ENCODE results near the gene CIB4. TPM values are rescaled to one million over a fixed set of nuclear protein-coding genes. Genes with fewer than 3 reads are reported as not detected.

CIB4 gene
- total RNA-seq, 1 experiment from 2014 or later: not detected

DNA sequence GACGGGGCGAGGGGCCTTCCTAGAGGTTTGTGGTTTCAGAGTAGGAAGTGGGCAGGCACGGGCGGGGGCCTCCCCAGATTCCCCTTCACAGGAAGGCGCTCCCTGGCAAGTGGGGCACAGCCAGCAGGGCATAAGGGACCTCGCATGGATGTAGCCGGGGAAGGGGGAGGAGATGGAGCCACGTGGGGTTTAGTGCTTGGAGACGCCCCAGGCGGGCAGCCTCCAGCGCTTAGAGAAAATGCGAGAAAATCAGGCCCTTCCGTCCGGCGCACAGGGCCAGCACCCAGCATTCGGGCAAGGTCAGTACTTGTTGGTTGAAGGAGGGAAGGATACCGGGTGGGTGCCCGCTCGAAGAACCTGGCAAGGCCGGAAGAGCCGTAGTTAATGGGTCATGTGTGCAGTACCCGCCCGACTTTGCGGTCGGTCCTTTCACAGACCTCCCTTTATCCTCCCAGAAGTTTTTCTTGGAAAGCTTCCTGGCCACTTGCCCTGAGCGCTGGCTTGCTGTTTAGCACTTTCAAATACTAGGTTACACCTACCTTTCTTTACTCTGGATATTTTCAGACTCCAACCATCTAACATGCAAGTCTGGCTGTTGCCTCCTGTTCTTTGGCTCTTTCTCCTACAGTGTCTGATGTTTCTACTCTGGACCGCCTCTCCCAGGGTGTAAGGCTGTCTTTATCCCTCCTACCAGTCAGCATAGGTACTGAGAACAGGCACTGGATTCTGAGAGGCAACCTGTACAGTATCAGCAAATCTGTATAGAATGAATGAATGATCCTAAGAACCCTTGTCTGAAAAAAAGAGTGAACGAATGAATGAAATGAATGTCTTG is 78.1 kb downstream of the CIB4 start:
- no peaks in the 10 kb centered on the region for H3K36me3 ChIP-seq
- DNase-seq: peak; percentile 24
- no peaks in the 10 kb centered on the region for H3K9me3 ChIP-seq
- H3K27me3 ChIP-seq: peaks cover 33% of the 10 kb centered on the region
- no peak overlapping the region for H3K4me3 ChIP-seq

DNA sequence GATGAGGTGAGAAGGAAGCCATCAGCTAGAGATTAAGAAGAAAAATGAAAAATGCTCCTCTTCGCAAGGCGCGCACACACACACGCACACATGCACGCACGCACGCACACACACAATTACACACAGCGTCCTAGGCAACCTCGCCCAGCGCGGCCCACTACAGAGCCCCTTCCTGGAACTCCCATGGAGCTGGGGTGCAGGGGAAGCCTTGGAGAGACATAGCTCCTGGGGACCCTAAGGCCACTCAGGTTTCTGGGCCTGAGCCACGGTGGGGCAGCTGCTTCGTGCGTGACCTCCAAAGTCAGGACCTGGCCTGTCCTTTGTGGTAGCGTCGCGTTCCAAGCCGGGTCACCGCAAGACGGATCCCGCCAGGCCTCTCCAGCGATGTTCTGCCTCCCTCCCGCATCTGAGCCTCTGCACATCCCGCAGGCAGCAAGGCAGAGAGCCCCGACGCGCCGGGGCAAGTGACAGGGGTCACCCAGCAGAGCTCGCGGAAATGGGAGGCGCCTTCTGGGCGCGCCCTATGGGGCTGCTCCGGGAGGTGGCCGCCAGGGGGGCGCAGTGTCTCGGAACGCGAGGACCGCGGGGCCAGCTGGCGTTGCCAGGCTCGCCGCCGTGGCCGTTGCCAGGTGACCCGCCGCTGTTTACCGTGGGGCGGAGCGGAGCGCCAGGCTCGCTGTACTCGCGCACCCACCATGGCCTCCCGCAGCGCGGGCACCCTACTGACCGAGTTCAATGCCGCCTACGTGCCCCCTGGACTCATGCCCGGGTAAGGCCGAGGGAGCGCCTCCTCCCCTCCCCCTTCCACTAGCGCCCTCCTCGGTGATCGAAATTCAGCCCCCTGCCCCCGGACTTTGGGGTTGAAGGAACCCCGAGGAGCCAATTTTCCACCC is 79.0 kb downstream of the CIB4 start:
- peaks cover 33% of the 10 kb centered on the region for H3K27me3 ChIP-seq
- no peaks in the 10 kb centered on the region for H3K9me3 ChIP-seq
- H3K36me3 ChIP-seq: no peaks in the 10 kb centered on the region
- H3K4me3 ChIP-seq: no peak overlapping the region
- DNase-seq: peak; percentile 35

DNA sequence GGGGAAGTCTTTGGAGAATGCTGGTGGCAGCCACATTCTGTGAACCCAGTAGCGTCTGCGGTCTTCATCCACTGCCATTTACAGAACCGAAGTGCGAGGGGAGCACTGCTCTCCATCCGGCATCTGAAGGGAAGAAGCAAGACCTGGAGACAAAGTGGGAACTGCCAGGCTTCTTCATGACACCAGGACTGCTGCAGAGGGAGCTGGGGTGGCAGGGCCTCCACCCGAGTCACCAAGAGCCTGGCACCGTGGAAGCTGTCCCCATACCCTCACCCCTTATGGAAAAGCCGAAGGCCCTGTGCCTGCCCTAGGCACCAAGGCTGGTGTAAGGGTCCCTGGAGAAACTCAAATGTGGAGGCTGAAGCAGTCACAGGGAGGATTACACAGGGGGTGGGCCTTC is 79.8 kb downstream of the CIB4 start:
- Histone ChIP-seq H3K9me3 (no peaks in the 10 kb centered on the region), H3K4me3 (no peak overlapping the region), H3K27me3 (peaks cover 31% of the 10 kb centered on the region), H3K36me3 (no peaks in the 10 kb centered on the region)
- DNase-seq: no peak

DNA sequence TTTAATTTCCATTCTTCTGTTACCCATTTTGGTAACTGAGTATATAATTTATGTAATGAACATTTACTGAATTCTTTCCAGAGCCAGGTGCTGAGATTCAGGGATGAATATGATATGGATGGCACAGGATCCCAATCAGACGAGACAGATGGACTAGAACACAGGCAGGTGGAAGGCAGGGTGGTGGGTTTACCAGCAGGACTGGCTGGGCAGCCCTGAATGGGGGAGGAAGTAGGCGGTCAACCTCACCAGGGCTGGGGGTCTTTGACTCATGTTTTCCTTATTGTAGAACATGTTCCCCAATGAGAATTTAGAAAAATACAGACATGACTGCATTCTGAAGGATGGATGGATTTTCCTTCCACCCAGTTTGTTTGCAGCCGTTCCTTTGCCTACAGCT is 80.3 kb downstream of the CIB4 start:
- peaks cover 31% of the 10 kb centered on the region for H3K27me3 ChIP-seq
- H3K4me3 ChIP-seq: no peak overlapping the region
- DNase-seq: no peak
- no peaks in the 10 kb centered on the region for H3K9me3 ChIP-seq
- H3K36me3 ChIP-seq: no peaks in the 10 kb centered on the region

DNA sequence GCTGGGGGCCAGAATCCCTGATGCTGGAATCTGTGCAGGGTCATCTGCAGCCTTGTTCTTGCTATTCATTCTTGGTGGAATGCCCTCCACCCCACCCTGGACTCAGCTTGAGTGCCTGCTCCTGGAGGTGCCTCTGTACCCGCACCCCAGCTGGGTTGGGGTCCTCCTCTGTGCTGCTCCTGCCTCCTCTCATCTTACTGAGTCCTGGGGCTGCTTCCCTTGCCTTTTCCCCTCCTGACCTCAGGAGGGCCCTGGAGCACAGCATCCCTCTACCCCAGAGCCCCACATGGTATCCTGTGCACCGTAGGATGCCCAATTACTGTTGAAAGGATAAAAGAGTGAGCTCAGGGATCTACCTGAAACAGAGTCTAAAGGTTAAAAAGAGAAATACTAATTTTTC is 81.6 kb downstream of the CIB4 start:
- DNase-seq: no peak
- H3K36me3 ChIP-seq: no peaks in the 10 kb centered on the region
- H3K9me3 ChIP-seq: no peaks in the 10 kb centered on the region
- H3K4me3 ChIP-seq: no peak overlapping the region
- peaks cover 28% of the 10 kb centered on the region for H3K27me3 ChIP-seq

DNA sequence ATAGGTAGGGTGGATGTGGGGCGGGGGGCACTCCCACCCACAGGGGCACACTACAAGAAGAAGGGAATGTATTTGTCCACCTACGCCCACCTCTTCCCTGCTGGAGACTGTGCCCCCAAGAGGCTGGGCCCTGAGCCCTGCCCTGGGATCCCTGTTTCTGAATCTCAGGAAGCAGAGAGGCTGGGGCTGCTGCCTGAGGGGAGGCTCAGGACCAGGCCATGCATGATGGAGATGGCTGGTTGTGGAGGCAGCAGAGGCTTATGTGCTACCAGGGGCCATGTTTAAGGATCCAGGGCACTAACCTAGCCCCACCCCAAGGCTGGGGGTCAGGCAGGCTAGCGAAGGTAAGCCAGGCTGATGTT is 82.1 kb downstream of the CIB4 start:
- DNase-seq: no peak
- H3K9me3 ChIP-seq: no peaks in the 10 kb centered on the region
- H3K36me3 ChIP-seq: no peaks in the 10 kb centered on the region
- peaks cover 23% of the 10 kb centered on the region for H3K27me3 ChIP-seq
- no peak overlapping the region for H3K4me3 ChIP-seq

DNA sequence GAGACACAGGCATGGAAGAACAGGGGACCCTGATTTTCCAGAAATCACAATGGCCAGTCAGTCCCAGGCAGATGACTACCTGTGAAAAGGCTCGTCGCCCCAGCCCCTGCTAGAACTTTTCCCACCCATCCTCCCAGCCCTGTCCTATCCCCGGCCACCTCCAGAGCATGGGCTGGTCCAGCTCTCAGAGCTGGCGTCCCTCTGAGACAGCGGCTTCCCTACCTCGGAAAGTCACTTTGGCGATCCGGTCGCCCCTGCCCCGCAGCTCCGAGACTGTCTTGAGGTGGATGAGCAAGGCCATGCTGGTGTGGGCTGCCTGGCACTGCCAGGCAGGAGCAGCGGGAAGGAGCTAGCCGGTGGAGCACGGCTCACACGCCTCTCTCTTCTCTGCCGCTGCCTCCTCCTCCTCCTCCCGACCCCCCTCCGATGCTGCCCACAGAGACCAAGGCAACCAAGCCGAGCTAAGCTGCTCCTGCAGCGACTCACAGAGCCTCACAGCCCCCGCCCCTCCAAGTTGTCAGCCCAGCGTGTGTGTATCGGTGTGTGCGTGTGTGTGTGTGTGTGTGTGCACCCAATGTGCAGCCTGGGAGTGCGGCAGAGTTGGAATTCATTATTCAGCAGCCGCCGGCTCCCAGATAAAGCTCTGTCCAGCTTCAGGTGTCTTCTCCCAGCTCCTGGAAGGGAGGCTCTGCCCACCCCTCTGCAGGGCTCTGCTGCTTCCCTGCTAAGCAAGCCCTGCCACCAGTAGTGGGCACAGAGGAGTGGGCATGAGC is 82.7 kb downstream of the CIB4 start:
- H3K9me3 ChIP-seq: no peaks in the 10 kb centered on the region
- H3K4me3 ChIP-seq: no peak overlapping the region
- peak; percentile 13 for DNase-seq
- peaks cover 19% of the 10 kb centered on the region for H3K27me3 ChIP-seq
- H3K36me3 ChIP-seq: no peaks in the 10 kb centered on the region

DNA sequence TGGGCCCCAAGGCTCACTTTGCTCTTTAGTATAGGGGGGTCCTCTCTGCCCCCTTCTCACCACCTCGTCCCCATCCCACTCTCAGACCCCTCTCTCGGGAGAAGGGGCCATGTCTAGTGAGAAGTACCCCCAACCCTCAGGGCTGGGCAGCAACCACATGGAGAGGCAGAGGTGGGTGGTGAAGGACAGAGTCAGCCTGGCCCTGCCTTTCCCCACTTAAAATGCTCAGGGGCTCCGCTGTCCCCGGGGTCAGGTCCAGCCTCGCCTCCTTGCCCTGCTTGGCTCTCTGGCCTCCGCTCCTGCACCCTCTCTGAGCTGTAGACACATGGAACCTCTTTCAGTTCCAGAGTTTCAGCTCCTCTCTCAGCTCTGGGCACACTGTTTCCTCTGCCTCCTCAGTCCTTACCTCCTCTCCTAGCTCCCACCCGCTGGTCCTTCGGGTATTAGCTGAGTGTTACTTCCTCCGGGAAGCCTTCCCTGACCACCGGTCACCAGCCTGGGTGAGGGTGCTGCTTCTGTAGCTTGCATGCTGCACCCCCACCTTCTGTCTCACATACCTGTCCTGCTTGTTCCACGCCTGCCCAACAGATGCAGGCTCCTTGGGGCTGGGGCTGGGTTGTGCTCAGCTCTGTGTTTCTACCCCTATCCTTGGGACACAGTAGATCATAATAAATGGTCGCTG is 83.8 kb downstream of the CIB4 start:
- DNase-seq: no peak
- no peaks in the 10 kb centered on the region for H3K36me3 ChIP-seq
- no peaks in the 10 kb centered on the region for H3K9me3 ChIP-seq
- H3K4me3 ChIP-seq: no peak overlapping the region
- peaks cover 8% of the 10 kb centered on the region for H3K27me3 ChIP-seq

DNA sequence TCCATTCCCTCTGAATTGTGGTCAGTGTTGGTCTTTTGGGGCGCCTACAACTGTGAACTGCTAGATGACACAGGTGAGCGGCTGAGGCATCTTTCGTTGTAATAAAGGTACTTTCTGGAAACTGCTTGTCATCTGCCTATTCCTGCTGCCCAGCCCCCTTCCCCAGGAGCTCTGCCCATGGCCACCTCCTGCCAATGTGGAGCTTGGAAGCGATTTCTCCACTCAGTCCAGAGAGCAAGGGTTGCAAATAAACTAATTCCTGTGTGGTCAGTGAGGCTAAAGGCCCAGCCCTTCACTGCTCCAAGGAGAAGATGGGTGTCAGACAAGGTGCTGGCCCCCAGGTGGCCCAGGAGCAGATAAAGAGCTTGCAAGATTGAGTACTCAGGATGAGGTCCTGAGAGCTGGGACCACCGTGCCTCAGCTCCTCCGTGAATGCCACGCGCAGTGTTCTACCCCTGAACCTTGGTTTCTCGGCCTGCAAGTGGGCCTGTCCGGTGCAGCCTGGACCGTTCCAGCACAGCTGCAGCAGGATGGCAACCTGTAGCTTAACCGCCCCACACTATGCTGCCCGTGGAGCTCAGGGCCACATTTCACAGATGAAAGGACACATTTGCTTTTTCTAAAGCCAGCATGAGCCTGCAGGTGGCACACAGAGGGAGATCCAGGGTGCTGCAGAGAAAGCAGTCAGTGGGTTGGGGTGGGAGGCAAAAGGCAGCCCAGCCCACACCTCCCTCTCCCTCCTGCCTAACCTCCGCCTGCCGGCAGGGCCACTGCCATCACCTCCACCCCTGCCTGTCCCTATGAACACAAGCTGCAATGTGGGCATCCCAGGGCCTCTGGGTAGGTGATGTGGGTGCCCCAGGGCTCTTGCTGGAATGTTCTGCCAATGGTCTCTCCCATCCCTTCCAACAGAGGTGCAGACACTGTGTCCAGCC is 84.6 kb downstream of the CIB4 start:
- Histone ChIP-seq H3K9me3 (no peaks in the 10 kb centered on the region), H3K36me3 (no peaks in the 10 kb centered on the region), H3K4me3 (no peak overlapping the region), H3K27me3 (peaks cover 4% of the 10 kb centered on the region; the same call in 1 of the 2 replicates)
- DNase-seq: no peak

DNA sequence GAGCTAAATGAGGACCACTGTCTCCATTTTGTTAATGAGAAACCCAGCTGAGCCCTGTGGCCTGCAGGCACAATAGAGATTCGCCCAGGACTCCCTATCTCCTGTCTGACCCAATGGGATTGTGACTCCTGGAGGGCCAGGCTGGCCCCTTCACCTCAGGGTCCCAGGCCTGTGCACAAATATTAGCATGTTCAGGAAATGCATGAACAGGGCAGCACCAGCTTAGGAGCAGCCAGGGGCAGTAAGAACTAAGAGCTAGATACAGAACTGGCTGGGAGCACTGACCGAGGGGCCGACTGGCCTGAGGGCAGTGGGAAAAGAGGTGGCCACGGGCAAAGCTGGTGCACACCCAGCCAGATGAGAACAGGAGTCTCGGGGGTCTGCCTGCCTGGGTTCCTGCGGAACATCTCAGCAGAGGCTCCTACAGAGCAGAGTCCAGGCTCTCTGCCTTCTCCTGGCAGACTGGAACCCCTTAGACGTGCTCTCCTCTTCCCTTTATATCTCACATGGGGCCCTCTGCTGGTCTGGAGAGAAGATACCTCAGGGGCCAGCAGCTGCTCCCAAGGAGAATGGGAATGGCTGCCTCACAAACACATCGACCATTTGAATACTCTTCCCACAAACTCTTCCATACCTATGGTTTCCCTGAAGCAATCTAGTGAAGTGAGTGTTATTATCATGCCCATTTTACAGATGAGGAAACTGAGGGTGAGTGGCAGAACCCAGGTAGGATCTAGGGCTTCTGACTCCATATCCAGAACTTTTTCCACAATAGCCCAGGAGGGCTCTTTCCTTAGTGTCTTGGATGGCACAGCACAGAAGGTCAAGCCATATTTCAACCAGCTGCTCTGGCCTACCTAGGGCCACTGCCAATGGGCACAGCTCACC is 85.7 kb downstream of the CIB4 start:
- Histone ChIP-seq H3K36me3 (no peaks in the 10 kb centered on the region), H3K27me3 (peaks cover 4% of the 10 kb centered on the region; the same call in 1 of the 2 replicates), H3K4me3 (no peak overlapping the region), H3K9me3 (no peaks in the 10 kb centered on the region)
- no peak for DNase-seq

DNA sequence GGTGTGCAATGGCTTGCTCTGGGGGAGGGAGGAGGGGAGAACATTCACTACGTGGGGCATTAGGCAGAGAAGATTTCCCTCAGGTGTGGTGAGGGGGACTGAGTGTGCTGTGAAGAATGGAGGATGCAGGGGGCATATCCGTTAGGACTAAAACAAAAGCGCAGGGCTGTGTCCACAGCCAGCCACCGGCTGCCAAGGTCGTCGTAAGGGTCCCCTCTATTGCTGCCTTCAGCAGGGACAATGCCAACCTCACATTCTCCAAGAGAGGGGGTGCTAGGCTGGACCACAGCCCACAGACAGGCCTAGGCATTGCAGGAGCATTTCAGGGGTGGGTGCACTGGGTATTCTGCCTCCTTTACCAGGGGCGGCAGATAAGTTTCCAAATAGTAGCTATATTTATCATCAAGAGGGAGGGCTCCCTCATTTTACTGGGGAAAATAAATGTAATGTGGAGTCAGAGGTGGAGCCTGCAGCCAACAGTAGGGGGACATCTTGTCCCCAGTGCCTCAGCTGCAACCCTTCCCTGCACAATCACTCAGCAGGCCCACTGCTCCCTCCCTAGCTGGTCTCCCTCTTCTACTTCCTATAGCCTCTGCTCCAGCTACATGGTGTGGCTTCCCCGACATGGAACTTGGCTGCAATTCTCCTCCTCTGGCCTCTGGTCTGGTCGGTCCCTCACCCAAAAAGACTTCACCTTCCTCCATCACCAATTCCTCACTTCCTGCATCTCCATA is 88.4 kb downstream of the CIB4 start:
- H3K4me3 ChIP-seq: no peak overlapping the region
- no peak for DNase-seq
- H3K9me3 ChIP-seq: no peaks in the 10 kb centered on the region
- no peaks in the 10 kb centered on the region for H3K36me3 ChIP-seq
- H3K27me3 ChIP-seq: no peaks in the 10 kb centered on the region

DNA sequence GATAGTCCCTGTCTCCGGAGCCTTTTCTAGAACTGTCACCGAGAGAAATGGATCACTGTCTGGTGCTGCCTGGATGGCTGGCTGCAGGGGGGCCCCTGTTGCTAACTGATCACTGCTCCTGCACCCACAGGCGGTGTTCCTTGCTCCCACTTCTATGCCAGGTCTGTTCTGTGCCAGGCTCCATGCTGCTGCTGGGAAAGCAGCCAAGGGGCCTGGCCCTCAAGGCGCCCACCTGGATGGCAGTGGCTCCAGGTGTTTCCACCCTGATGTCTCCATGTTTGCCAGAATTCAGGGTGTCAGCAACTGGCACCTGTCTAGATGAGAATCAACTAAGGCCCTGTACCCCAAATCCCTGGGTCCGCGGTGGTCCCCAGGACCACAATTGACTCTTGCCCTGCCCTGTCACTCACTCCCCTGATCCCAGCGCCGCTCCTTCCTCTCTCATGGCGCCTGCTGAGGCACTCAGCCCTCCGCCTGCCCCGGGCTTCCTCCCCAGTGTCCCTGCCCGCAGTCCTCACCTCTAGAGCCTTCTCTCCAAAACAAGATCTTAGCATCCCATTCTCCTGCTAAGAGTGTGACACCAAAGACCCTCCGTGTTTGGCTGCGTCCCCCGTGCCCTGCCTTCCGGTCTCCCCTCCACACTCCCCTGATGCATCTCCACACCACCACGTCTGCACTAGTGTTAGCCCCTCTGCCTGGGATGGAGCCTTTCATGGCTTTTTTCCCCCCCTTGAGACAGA is 90.7 kb downstream of the CIB4 start:
- no peak for DNase-seq
- no peak overlapping the region for H3K4me3 ChIP-seq
- H3K27me3 ChIP-seq: no peaks in the 10 kb centered on the region
- H3K9me3 ChIP-seq: no peaks in the 10 kb centered on the region
- no peaks in the 10 kb centered on the region for H3K36me3 ChIP-seq

DNA sequence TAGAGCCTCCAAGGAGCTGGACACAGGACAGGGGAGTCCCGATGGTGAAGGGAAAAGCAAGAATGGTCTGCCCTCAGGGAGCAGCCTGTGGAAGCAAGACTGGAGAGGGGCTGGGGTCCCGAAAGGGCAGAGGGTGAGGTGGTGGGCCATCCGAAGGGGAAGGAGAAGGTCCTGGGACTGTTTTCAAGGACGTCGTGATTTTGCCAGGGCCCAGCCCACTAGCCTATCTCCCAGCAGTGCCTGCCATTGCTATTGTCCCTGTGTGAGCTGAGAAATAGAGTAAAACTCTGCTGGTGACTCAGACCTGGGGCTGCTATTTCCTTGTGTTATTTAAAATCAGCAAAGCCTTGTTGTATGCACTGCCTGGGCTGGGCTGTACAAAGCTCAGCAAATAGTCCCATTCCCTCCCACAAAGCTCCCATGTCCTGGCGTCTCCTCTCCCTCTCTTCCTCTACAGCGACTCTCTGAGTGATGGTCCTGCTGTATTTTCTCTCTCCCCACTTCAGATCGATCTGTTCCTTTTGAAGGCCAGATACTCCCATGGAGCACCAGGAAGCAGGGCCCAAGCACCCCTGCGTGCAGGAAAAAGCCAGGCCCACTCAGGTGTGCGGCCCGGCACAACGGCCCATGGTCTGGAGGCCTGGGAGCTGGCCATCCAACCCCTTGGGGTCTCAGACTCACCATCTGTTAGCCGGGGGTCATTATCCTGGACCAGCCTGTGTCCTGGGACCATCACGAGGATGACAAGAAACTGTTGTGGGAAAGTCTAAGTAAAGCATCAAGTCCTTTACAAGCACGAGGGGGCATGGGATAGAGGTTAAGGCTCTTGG is 98.3 kb downstream of the CIB4 start:
- Histone ChIP-seq H3K4me3 (no peak overlapping the region), H3K36me3 (no peaks in the 10 kb centered on the region), H3K27me3 (no peaks in the 10 kb centered on the region), H3K9me3 (no peaks in the 10 kb centered on the region)
- DNase-seq: no peak

Data from MG63 (cell line).